ENCODE data around the gene THNSL1.

- no peak for TF ChIP-seq EP300 (conservative IDR thresholded peaks at IDR 0.05; ENCODE audit: poor library complexity, severe bottlenecking)
- TF ChIP-seq CTCF (IDR thresholded peaks at IDR 0.05; ENCODE audit: poor library complexity, severe bottlenecking): no peak
- no peak for TF ChIP-seq POLR2AphosphoS5 (IDR thresholded peaks at IDR 0.05)
- no peak for TF ChIP-seq EZH2 (IDR thresholded peaks at IDR 0.05; ENCODE audit: borderline replicate concordance, insufficient read depth, low read length, poor library complexity, severe bottlenecking)
These were observed 32.5 kb upstream of the THNSL1 start for GRCh38 chr10:24983946-24984345.
